ENCODE measurements around the gene EP400.
A peak's percentile ranks its signal among the peaks of the same experiment; 100 is the strongest.

The EP400 gene

GRCh38 chr12:132064631-132065030, 114.9 kb downstream of the EP400 start:
- TF ChIP-seq, protein P1, sequence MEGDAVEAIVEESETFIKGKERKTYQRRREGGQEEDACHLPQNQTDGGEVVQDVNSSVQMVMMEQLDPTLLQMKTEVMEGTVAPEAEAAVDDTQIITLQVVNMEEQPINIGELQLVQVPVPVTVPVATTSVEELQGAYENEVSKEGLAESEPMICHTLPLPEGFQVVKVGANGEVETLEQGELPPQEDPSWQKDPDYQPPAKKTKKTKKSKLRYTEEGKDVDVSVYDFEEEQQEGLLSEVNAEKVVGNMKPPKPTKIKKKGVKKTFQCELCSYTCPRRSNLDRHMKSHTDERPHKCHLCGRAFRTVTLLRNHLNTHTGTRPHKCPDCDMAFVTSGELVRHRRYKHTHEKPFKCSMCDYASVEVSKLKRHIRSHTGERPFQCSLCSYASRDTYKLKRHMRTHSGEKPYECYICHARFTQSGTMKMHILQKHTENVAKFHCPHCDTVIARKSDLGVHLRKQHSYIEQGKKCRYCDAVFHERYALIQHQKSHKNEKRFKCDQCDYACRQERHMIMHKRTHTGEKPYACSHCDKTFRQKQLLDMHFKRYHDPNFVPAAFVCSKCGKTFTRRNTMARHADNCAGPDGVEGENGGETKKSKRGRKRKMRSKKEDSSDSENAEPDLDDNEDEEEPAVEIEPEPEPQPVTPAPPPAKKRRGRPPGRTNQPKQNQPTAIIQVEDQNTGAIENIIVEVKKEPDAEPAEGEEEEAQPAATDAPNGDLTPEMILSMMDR (IDR thresholded peaks at IDR 0.05; ENCODE audit: insufficient read depth, low read depth, low read length, missing control alignments) = no peak
- DNase-seq (ENCODE audit: low read depth) = no peak
- H3K4me3 ChIP-seq (ENCODE audit: low read depth, low read length) = no peak overlapping the region

GRCh38 chr12:132065203-132065602, 115.5 kb downstream of the EP400 start:
- TF ChIP-seq, protein P1 (IDR thresholded peaks at IDR 0.05; ENCODE audit: insufficient read depth, low read depth, low read length, missing control alignments) = no peak
- no peak for DNase-seq (ENCODE audit: low read depth)
- no peak overlapping the region for H3K4me3 ChIP-seq (ENCODE audit: low read depth, low read length)

- DNase-seq (ENCODE audit: low read depth) = no peak
- TF ChIP-seq, protein P1 (IDR thresholded peaks at IDR 0.05; ENCODE audit: insufficient read depth, low read depth, low read length, missing control alignments) = no peak
- no peak overlapping the region for H3K4me3 ChIP-seq (ENCODE audit: low read depth, low read length)
Measured at GRCh38 chr12:132065609-132066344, 116.0 kb downstream of the EP400 start.

DNA sequence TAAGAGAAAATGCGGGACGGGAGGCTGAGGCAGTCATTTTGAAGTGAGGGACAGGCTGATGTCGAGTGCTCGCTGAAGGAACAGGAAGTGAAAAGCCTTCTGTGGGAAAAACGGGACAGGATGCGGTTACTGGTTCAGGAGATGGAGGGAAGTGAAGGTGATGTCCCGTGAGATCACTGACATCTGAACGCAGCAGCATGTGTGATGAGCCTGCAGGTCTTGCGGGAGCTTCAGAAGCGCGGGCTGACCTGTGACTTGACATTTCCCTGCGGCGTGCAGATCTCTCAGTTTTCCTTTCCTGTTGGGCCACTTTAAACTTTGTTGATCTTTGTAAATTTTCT, 116.6 kb downstream of the EP400 start:
- peak; percentile 85 for DNase-seq (ENCODE audit: low read depth)
- TF ChIP-seq, protein P1 (IDR thresholded peaks at IDR 0.05; ENCODE audit: insufficient read depth, low read depth, low read length, missing control alignments) = no peak
- no peak overlapping the region for H3K4me3 ChIP-seq (ENCODE audit: low read depth, low read length)

DNA sequence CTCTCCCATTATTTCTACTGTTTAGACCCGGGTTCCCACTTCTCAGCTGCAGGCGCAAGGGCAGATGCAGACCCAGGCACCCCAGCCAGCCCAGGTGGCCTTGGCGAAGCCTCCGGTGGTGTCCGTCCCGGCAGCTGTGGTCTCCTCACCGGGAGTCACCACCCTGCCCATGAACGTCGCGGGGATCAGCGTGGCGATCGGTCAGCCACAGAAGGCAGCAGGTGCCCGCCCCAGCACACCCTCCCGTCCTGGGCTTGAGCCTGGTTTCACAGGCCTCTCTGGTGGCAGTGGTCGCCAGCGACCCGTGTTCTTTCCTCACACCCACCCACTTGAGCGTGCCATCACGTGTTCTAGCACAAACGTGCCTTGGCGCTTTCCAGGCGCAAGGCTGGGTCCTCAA, 117.0 kb downstream of the EP400 start:
- H3K4me3 ChIP-seq (ENCODE audit: low read depth, low read length) = no peak overlapping the region
- DNase-seq (ENCODE audit: low read depth) = no peak
- TF ChIP-seq, protein P1 (IDR thresholded peaks at IDR 0.05; ENCODE audit: insufficient read depth, low read depth, low read length, missing control alignments) = no peak

DNA sequence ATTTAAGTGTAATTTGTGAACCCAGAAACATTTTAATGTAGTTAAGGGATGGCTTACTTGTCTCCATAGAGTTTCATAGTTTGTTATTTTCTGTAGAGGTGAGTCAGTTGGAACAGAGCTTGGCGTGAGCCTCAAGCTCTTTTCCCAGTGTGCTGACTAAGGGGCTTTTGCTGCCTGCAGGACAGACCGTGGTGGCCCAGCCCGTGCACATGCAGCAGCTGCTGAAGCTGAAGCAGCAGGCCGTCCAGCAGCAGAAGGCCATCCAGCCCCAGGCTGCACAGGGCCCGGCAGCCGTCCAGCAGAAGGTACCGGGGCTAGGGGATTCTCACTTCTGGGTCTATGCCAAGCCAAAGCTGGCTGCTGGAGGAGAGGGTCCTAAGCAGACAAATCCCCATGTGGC, 117.4 kb downstream of the EP400 start:
- TF ChIP-seq, protein P1 (IDR thresholded peaks at IDR 0.05; ENCODE audit: insufficient read depth, low read depth, low read length, missing control alignments) = no peak
- no peak overlapping the region for H3K4me3 ChIP-seq (ENCODE audit: low read depth, low read length)
- DNase-seq (ENCODE audit: low read depth) = no peak

DNA sequence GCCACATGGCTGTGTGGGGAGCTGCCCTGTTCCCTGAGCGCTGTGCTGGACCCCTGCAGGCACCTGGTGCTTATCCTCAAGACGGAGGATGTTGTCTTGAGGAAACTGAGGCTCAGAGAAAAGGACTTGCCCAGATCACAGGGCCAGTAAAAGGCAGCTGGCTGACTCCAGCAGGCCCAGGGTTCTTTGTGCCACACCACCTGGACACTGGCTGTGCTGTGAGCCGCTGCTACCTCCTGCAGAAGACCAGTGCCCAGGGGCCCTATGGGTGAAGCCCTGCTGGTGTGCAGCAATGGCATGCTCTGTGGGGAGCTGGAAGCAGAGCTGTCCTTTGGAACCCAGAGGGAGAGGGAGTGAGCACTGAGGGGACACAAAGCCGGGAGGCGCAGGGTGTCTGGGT, 118.5 kb downstream of the EP400 start:
- DNase-seq (ENCODE audit: low read depth) = no peak
- no peak overlapping the region for H3K4me3 ChIP-seq (ENCODE audit: low read depth, low read length)
- TF ChIP-seq, protein P1 (IDR thresholded peaks at IDR 0.05; ENCODE audit: insufficient read depth, low read depth, low read length, missing control alignments) = no peak
